Fibroblast of pulmonary artery (primary cell): Measurements from ENCODE around the gene CLIP1.
"Not testable (repeated sequence)": the region's sequence is repeated elsewhere in the genome, so short reads cannot be mapped to it uniquely, and the experiment has no call there.

Source experiments
- DNase-seq: peaks from one replicate; pipeline ENCODE4 v3.0.0-alpha.2; 2010; ENCODE audit warnings: low read depth
- H3K4me3 ChIP-seq: replicated peaks from 2 replicates; pipeline ENCODE4 v1.5.1; 2011; ENCODE audit warnings: low read depth, mild to moderate bottlenecking, control low read depth, low read length, moderate library complexity
- CTCF ChIP-seq: IDR thresholded peaks from 2 replicates; pipeline ENCODE4 v1.5.1; 2011; ENCODE audit warnings: mild to moderate bottlenecking, control low read depth, low read length, inconsistent platforms; ENCODE audit errors: missing control alignments

CLIP1 gene

GRCh38 chr12:122421821-122422729 is at the start of gene CLIP1:
Gene CLIP1, minus strand, starts transcription at chr12:122422669. Its CDS starts 42,217 bp downstream, at chr12:122380452.
- TF ChIP-seq CTCF = peak; percentile 24
- peak within 1 kb of the TSS; percentile 91 for H3K4me3 ChIP-seq
- DNase-seq = peak; percentile 67

- TF ChIP-seq CTCF = peak; percentile 81
- no peak overlapping the region for H3K4me3 ChIP-seq
- DNase-seq = peak; percentile 86
These were observed 49.1 kb upstream of the CLIP1 start for GRCh38 chr12:122471324-122472226.

- not testable (repeated sequence) for H3K4me3 ChIP-seq, DNase-seq
These were observed 48.1 kb upstream of the CLIP1 start for GRCh38 chr12:122470576-122470975.

GRCh38 chr12:122469856-122470255 is 47.4 kb upstream of the CLIP1 start:
- not testable (repeated sequence) for DNase-seq, H3K4me3 ChIP-seq

- H3K4me3 ChIP-seq = no peak overlapping the region
- TF ChIP-seq CTCF = no peak
- no peak for DNase-seq
These were observed 45.5 kb upstream of the CLIP1 start for GRCh38 chr12:122467983-122468382.

GRCh38 chr12:122464317-122465042 is 42.0 kb upstream of the CLIP1 start:
- H3K4me3 ChIP-seq = not testable (repeated sequence)
- peak; percentile 98 for DNase-seq

GRCh38 chr12:122460641-122461040 is 38.2 kb upstream of the CLIP1 start:
- DNase-seq = no peak
- TF ChIP-seq CTCF = no peak

GRCh38 chr12:122460061-122460460 is 37.6 kb upstream of the CLIP1 start:
- TF ChIP-seq CTCF = no peak
- H3K4me3 ChIP-seq = no peak overlapping the region
- no peak for DNase-seq

More at GRCh38 chr12:122460641-122461040, 38.2 kb upstream of the CLIP1 start:
- H3K4me3 ChIP-seq = no peak overlapping the region
